ENCODE results near the gene EHMT2.
A peak's percentile ranks its signal among the peaks of the same experiment; 100 is the strongest.

The EHMT2 gene

DNA sequence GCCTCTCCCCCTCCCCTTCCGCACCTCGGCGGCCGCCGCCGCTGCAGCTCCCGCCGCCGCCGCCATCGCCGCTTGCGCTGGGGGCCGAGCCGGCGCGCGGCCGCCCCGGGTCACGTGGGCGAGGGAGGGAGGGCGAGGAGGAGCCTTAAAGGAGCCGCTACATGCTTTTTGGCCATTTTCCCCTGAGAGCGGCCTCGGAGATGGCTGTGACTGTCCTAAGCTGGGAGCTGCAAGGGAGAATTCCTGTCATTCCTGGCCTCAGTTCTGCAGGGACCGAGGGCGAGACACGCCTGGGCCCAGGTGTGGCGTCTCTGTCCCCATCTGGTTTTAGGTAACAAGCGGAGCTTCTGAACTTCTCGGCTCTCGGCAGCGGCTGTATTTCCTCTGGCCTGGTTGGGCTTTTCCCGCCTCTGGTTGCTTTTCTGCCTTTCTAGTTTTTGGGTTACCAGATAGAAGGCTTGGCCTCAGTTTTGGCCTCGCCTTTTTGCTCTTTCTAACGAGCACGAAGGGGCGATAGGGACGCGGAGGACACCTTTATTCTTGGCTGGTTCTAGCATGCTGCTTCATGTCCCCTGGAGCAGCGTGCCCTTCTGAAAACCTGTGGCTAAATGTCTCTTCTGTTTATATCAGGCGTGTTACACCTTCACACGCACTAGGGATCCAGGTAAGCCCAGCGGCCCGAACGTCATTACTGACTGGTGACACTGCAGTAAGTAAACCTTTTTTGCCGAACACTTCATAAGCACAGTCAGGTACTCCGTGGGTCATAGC, at the start of gene EHMT2:
Gene EHMT2, minus strand, starts transcription at position 87 of the 771 bp plus-strand sequence. Its CDS starts 21 bp downstream, at position 66.
- TF ChIP-seq, protein P1, sequence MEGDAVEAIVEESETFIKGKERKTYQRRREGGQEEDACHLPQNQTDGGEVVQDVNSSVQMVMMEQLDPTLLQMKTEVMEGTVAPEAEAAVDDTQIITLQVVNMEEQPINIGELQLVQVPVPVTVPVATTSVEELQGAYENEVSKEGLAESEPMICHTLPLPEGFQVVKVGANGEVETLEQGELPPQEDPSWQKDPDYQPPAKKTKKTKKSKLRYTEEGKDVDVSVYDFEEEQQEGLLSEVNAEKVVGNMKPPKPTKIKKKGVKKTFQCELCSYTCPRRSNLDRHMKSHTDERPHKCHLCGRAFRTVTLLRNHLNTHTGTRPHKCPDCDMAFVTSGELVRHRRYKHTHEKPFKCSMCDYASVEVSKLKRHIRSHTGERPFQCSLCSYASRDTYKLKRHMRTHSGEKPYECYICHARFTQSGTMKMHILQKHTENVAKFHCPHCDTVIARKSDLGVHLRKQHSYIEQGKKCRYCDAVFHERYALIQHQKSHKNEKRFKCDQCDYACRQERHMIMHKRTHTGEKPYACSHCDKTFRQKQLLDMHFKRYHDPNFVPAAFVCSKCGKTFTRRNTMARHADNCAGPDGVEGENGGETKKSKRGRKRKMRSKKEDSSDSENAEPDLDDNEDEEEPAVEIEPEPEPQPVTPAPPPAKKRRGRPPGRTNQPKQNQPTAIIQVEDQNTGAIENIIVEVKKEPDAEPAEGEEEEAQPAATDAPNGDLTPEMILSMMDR (IDR thresholded peaks at IDR 0.05; ENCODE audit: unreplicated experiment in 3 of 3): no peak
- Mint-ChIP-seq H3K9me3 (no peaks in the 10 kb centered on the region), H3K36me3 (ENCODE audit: low read depth) (peaks cover 17% of the 10 kb centered on the region), H3K4me3 (peak within 1 kb of the TSS; percentile 97 to 99 (median 99)), H3K4me1 (peaks cover 28% of the 10 kb centered on the region), H3K27me3 (ENCODE audit: low read depth) (no peaks in the 10 kb centered on the region), H3K27ac (peak within 1 kb of the TSS; percentile 88 to 95 (median 92))

DNA sequence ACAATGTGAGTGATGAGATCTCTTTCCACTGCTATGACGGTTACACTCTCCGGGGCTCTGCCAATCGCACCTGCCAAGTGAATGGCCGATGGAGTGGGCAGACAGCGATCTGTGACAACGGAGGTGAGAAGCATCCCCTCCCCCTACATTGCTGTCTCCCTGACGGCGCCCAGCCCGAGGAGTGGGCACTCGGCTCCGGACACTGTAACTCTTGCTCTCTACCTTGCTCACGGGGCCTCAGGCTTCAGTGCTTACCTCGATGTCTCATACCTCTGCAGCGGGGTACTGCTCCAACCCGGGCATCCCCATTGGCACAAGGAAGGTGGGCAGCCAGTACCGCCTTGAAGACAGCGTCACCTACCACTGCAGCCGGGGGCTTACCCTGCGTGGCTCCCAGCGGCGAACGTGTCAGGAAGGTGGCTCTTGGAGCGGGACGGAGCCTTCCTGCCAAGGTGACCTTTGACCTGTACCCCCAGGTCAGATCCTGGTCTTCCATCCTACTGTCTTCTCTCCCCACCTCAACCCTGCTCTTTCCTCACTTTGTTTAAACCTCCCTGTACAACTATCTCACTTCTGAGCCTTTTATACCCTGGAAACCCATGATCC, 49.7 kb upstream of the EHMT2 start:
- Mint-ChIP-seq H3K9me3 (no peaks in the 10 kb centered on the region), H3K27ac (no peak overlapping the region), H3K4me1 (peaks cover 6% of the 10 kb centered on the region), H3K36me3 (ENCODE audit: low read depth) (peaks cover 6% of the 10 kb centered on the region), H3K27me3 (ENCODE audit: low read depth) (peaks cover 9% of the 10 kb centered on the region), H3K4me3 (no peak overlapping the region)
- TF ChIP-seq, protein P1 (IDR thresholded peaks at IDR 0.05; ENCODE audit: unreplicated experiment in 3 of 3): no peak

DNA sequence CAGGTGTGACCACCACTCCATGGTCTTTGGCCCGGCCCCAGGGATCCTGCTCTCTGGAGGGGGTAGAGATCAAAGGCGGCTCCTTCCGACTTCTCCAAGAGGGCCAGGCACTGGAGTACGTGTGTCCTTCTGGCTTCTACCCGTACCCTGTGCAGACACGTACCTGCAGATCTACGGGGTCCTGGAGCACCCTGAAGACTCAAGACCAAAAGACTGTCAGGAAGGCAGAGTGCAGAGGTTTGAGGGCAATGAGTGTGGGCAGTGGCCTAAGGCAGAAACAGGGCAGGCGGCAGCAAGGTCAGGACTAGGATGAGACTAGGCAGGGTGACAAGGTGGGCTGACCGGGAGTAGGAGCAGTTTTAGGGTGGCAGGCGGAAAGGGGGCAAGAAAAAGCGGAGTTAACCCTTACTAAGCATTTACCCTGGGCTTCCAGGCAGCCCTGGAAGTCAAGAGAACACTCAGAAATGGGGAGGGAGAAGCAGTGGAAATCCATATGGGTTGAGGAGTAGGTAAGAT, 48.9 kb upstream of the EHMT2 start:
- Mint-ChIP-seq H3K4me3 (no peak overlapping the region), H3K9me3 (no peaks in the 10 kb centered on the region), H3K4me1 (peaks cover 6% of the 10 kb centered on the region), H3K27ac (no peak overlapping the region), H3K27me3 (ENCODE audit: low read depth) (peaks cover 9% of the 10 kb centered on the region), H3K36me3 (ENCODE audit: low read depth) (peaks cover 6% of the 10 kb centered on the region)
- TF ChIP-seq, protein P1 (IDR thresholded peaks at IDR 0.05; ENCODE audit: unreplicated experiment in 3 of 3): no peak

GRCh38 chr6:31945507-31946369, 48.2 kb upstream of the EHMT2 start, which contains the start of gene CFB:
CFB (plus strand) TSS chr6:31946095; CDS start chr6:31946222, 127 bp downstream.
- Mint-ChIP-seq H3K27me3 (ENCODE audit: low read depth) (peaks cover 10% of the 10 kb centered on the region), H3K9me3 (no peaks in the 10 kb centered on the region), H3K4me3 (no peak within 1 kb of the TSS), H3K4me1 (peaks cover 7% of the 10 kb centered on the region), H3K27ac (peak within 1 kb of the TSS in 2 of 3 experiments; percentile 14 to 44), H3K36me3 (ENCODE audit: low read depth) (peaks cover under 1% of the 10 kb centered on the region)
- TF ChIP-seq, protein P1 (IDR thresholded peaks at IDR 0.05; ENCODE audit: unreplicated experiment in 3 of 3): no peak

GRCh38 chr6:31945154-31945506, 47.6 kb upstream of the EHMT2 start:
- no peak overlapping the region for H3K4me3 Mint-ChIP-seq
- H3K36me3 Mint-ChIP-seq (ENCODE audit: low read depth): no peaks in the 10 kb centered on the region
- H3K9me3 Mint-ChIP-seq: no peaks in the 10 kb centered on the region
- TF ChIP-seq, protein P1 (IDR thresholded peaks at IDR 0.05; ENCODE audit: unreplicated experiment in 3 of 3): no peak
- peaks cover 13% of the 10 kb centered on the region for H3K4me1 Mint-ChIP-seq
- H3K27ac Mint-ChIP-seq: peak overlapping the region in 2 of 3 experiments; percentile 14 to 44
- peaks cover 14% of the 10 kb centered on the region for H3K27me3 Mint-ChIP-seq (ENCODE audit: low read depth)
